H9 (cell line): Measurements from ENCODE around the gene IGF2BP3. TPM values are rescaled to one million over a fixed set of nuclear protein-coding genes. Genes with fewer than 3 reads are reported as not detected.
A peak's percentile ranks its signal among the peaks of the same experiment; 100 is the strongest.

ENCODE experiments used
- DNase-seq: peaks from one replicate; pipeline ENCODE4 v3.0.0-alpha.2; 2017
- H2AFZ ChIP-seq: one replicate; pipeline ENCODE4 v1.6.1; 2013; ENCODE audit warnings: mild to moderate bottlenecking, low read length, control low read depth, moderate library complexity
- H2AK5ac ChIP-seq: 2 replicates; pipeline ENCODE4 v1.6.1; 2013; ENCODE audit warnings: low read length, control low read depth, mixed read lengths; ENCODE audit not compliant: insufficient read length
- H2BK120ac ChIP-seq: one replicate; pipeline ENCODE4 v1.6.1; 2013; ENCODE audit warnings: low read depth, mild to moderate bottlenecking, low read length, control low read depth, inconsistent platforms; ENCODE audit not compliant: poor library complexity, severe bottlenecking
- H2BK12ac ChIP-seq: 2 replicates; pipeline ENCODE4 v1.6.1; 2013; ENCODE audit warnings: low read length, control low read depth, mixed read lengths, low read depth; ENCODE audit not compliant: insufficient read length
- H2BK15ac ChIP-seq: 2 replicates; pipeline ENCODE4 v1.6.1; 2013; ENCODE audit warnings: low read depth, low read length, control low read depth
- H2BK20ac ChIP-seq: one replicate; pipeline ENCODE4 v1.6.1; 2013; ENCODE audit warnings: low read depth, mild to moderate bottlenecking, low read length, control low read depth, inconsistent platforms; ENCODE audit not compliant: poor library complexity, severe bottlenecking
- H2BK5ac ChIP-seq: 2 replicates; pipeline ENCODE4 v1.6.1; 2013; ENCODE audit warnings: low read length, control low read depth, mixed read lengths; ENCODE audit not compliant: insufficient read length
- H3K14ac ChIP-seq: 2 replicates; pipeline ENCODE4 v1.6.1; 2013; ENCODE audit warnings: low read length, control low read depth; ENCODE audit not compliant: insufficient read depth
- H3K18ac ChIP-seq: 2 replicates; pipeline ENCODE4 v1.6.1; 2013; ENCODE audit warnings: low read depth, mild to moderate bottlenecking, mixed read lengths, low read length, control low read depth; ENCODE audit not compliant: insufficient read length
- H3K23ac ChIP-seq: 2 replicates; pipeline ENCODE4 v1.6.1; 2013; ENCODE audit warnings: low read length, control low read depth, mixed read lengths, low read depth; ENCODE audit not compliant: insufficient read length
- H3K23me2 ChIP-seq: 2 replicates; pipeline ENCODE4 v1.6.1; 2013; ENCODE audit warnings: low read depth, mild to moderate bottlenecking, mixed read lengths, low read length, control low read depth; ENCODE audit not compliant: insufficient read length, poor library complexity, severe bottlenecking
- H3K27ac ChIP-seq: 2 replicates; pipeline ENCODE4 v1.5.1; 2013; ENCODE audit warnings: low read length, control low read depth, mixed read lengths, low read depth; ENCODE audit not compliant: insufficient read length
- H3K27me3 ChIP-seq: 2 replicates; pipeline ENCODE4 v1.6.1; 2013; ENCODE audit warnings: low read length, control low read depth, inconsistent platforms; ENCODE audit not compliant: insufficient read depth
- H3K4ac ChIP-seq: 2 replicates; pipeline ENCODE4 v1.6.1; 2013; ENCODE audit warnings: low read depth, mild to moderate bottlenecking, control low read depth, inconsistent platforms, low read length, moderate library complexity
- H3K4me1 ChIP-seq: 2 replicates; pipeline ENCODE4 v1.6.1; 2013; ENCODE audit warnings: low read length, control low read depth, inconsistent platforms; ENCODE audit not compliant: insufficient read depth
- H3K4me2 ChIP-seq: 2 replicates; pipeline ENCODE4 v1.6.1; 2013; ENCODE audit warnings: low read length, control low read depth, mixed read lengths; ENCODE audit not compliant: insufficient read length, insufficient read depth
- H3K56ac ChIP-seq: 2 replicates; pipeline ENCODE4 v1.6.1; 2013; ENCODE audit warnings: low read depth, mild to moderate bottlenecking, mixed read lengths, low read length, control low read depth; ENCODE audit not compliant: insufficient read length
- H3K79me1 ChIP-seq: 2 replicates; pipeline ENCODE4 v1.6.1; 2013; ENCODE audit warnings: low read depth, mild to moderate bottlenecking, moderate library complexity, low read length, control low read depth, inconsistent platforms; ENCODE audit not compliant: insufficient read depth, poor library complexity, severe bottlenecking
- H3K79me2 ChIP-seq: 2 replicates; pipeline ENCODE4 v1.6.1; 2013; ENCODE audit warnings: low read length, control low read depth, inconsistent platforms; ENCODE audit not compliant: insufficient read depth
- H3K9ac ChIP-seq: 2 replicates; pipeline ENCODE4 v1.6.1; 2013; ENCODE audit warnings: low read length, control low read depth, mixed read lengths; ENCODE audit not compliant: insufficient read length; ENCODE audit errors: extremely low read depth
- H3K9me3 ChIP-seq: one replicate; pipeline ENCODE4 v1.6.1; 2013; ENCODE audit warnings: low read depth, low read length, inconsistent platforms; ENCODE audit not compliant: control insufficient read depth
- H3T11ph ChIP-seq: one replicate; pipeline ENCODE4 v1.6.1; 2013; ENCODE audit warnings: mild to moderate bottlenecking, low read length, control low read depth, inconsistent platforms
- H4K20me1 ChIP-seq: one replicate; pipeline ENCODE4 v1.6.1; 2013; ENCODE audit not compliant: control insufficient read depth, insufficient read length, insufficient read depth
- H4K5ac ChIP-seq: 2 replicates; pipeline ENCODE4 v1.6.1; 2013; ENCODE audit warnings: low read depth, mild to moderate bottlenecking, mixed read lengths, low read length, control low read depth; ENCODE audit not compliant: insufficient read length
- H4K8ac ChIP-seq: replicated peaks from 2 replicates; pipeline ENCODE4 v1.6.1; 2013; ENCODE audit warnings: low read length, control low read depth, mixed read lengths, low read depth; ENCODE audit not compliant: insufficient read length
- H4K91ac ChIP-seq: 2 replicates; pipeline ENCODE4 v1.6.1; 2013; ENCODE audit warnings: low read depth, mild to moderate bottlenecking, moderate library complexity, mixed read lengths, low read length, control low read depth; ENCODE audit not compliant: insufficient read length
- H3K27ac Mint-ChIP-seq, 3 experiments: 2 replicates in 2 of 3; 3 replicates in 1 of 3; pipeline ENCODE4 v1.8.0; 2020 to 2021; ENCODE audit warnings: mixed read lengths in 3 of 3, mild to moderate bottlenecking in 1 of 3, moderate library complexity in 1 of 3
- H3K27me3 Mint-ChIP-seq: 2 replicates; pipeline ENCODE4 v1.8.0; 2021; ENCODE audit warnings: low read depth, mild to moderate bottlenecking, moderate library complexity, mixed read lengths
- H3K36me3 Mint-ChIP-seq, 3 experiments: 2 replicates in 2 of 3; 3 replicates in 1 of 3; pipeline ENCODE4 v1.8.0; 2020 to 2021; ENCODE audit warnings: low read depth in 3 of 3, mixed read lengths in 3 of 3; ENCODE audit not compliant: insufficient read depth in 1 of 3
- H3K4me1 Mint-ChIP-seq, 2 experiments: 2 replicates each; pipeline ENCODE4 v1.8.0; 2020; ENCODE audit warnings: mixed read lengths in 2 of 2
- H3K4me3 Mint-ChIP-seq, 2 experiments: 2 replicates in 1 of 2; 3 replicates in 1 of 2; pipeline ENCODE4 v1.8.0; 2020 to 2021; ENCODE audit warnings: mild to moderate bottlenecking in 2 of 2, mixed read lengths in 2 of 2, moderate library complexity in 1 of 2
- H3K9me3 Mint-ChIP-seq, 2 experiments: 2 replicates in 1 of 2; 3 replicates in 1 of 2; pipeline ENCODE4 v1.8.0; 2020; ENCODE audit warnings: mild to moderate bottlenecking in 2 of 2, mixed read lengths in 2 of 2, moderate library complexity in 1 of 2
- CTCF ChIP-seq: fragments of 200-600 bp; sonication (generic); conservative IDR thresholded peaks from 3 replicates; pipeline ENCODE4 v1.8.0; 2021; ENCODE audit warnings: antibody characterized with exemption, mild to moderate bottlenecking
- WGBS: extraction: QIAGEN DNeasy Blood & Tissue Kit; methylation state at CpG from one replicate; pipeline ENCODE4 v1.1.7; 2013; ENCODE audit warnings: missing lambda C conversion rate, low lambda C conversion rate, mixed read lengths; ENCODE audit not compliant: insufficient read length; ENCODE audit errors: extremely low coverage; 5-methylcytosine and 5-hydroxymethylcytosine counted together
- total RNA-seq: library from RNA; stranded (reverse); gene quantifications from 2 replicates; pipeline ENCODE4 v1.2.1, GENCODE V29; 2021

Gene IGF2BP3
- total RNA-seq, 1 experiment from 2014 or later = 197 TPM

GRCh38 chr7:23353172-23353571, 117.1 kb downstream of the IGF2BP3 start:
- H3K56ac ChIP-seq = no peak overlapping the region
- H3K27me3 Mint-ChIP-seq = no peaks in the 10 kb centered on the region
- H2BK15ac ChIP-seq = no peak overlapping the region
- H3K36me3 Mint-ChIP-seq = peaks cover 20 to 57% (median 47%) of the 10 kb centered on the region in 3 experiments; a peak in 6 of 7 replicates
- no peaks in the 10 kb centered on the region for H3K27me3 ChIP-seq
- H3K27ac Mint-ChIP-seq = peak overlapping the region in 2 of 3 experiments; percentile 41 to 76; a peak in 4 of 7 replicates
- no CpG with 5 or more reads among the region's 5 CpGs for WGBS
- H2AK5ac ChIP-seq = no peak overlapping the region
- H4K20me1 ChIP-seq = no peaks in the 10 kb centered on the region
- H2BK12ac ChIP-seq = no peak overlapping the region
- no peak for TF ChIP-seq CTCF
- H3K79me1 ChIP-seq = peaks cover 9% of the 10 kb centered on the region
- H3K4me2 ChIP-seq = no peak overlapping the region
- H3T11ph ChIP-seq = no peak overlapping the region
- peak overlapping the region; percentile 8 for H2BK5ac ChIP-seq
- no peaks in the 10 kb centered on the region for H3K9me3 ChIP-seq
- no peak for DNase-seq
- H2BK120ac ChIP-seq = no peak overlapping the region
- H3K4ac ChIP-seq = no peak overlapping the region
- H3K9ac ChIP-seq = no peak overlapping the region
- no peaks in the 10 kb centered on the region for H3K9me3 Mint-ChIP-seq
- H4K91ac ChIP-seq = no peak overlapping the region
- no peak overlapping the region for H3K14ac ChIP-seq
- no peak overlapping the region for H3K27ac ChIP-seq
- H4K5ac ChIP-seq = no peak overlapping the region
- H4K8ac ChIP-seq = no peak overlapping the region
- no peaks in the 10 kb centered on the region for H3K23me2 ChIP-seq
- H3K4me1 Mint-ChIP-seq = peaks cover 30 to 46% of the 10 kb centered on the region in 2 experiments
- H3K18ac ChIP-seq = no peak overlapping the region
- H3K4me3 Mint-ChIP-seq = no peak overlapping the region
- no peak overlapping the region for H3K23ac ChIP-seq
- H3K4me1 ChIP-seq = no peaks in the 10 kb centered on the region
- H2AFZ ChIP-seq = no peak overlapping the region
- H2BK20ac ChIP-seq = no peak overlapping the region
- peaks cover 3% of the 10 kb centered on the region; the same call in 1 of the 2 replicates for H3K79me2 ChIP-seq
